Measurements from ENCODE around the gene SRPRA. TPM values are rescaled to one million over a fixed set of nuclear protein-coding genes. Genes with fewer than 3 reads are reported as not detected.

Gene SRPRA
- total and polyA plus RNA-seq, 8 donors = 67.9 to 154 (median 77.6) TPM

DNA sequence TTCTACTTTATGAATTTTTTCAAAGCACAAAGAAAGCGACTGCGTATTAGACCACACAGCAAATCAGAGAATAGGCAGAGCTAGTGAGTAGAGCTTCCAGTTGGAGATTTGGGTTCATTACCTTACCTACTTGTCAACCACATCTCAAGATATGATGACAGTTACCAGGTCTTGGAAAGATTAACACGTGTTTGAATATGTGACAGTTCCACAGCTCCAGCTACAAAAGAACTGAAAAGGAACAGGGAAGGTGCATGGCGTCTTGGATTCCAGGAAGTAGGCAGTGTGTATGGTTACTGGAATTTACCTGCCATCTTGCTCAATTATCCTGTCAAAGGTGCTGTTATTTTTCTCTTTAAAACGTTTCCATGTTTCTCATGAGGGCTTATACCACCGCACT is 19.5 kb upstream of the SRPRA start:
- intact Hi-C loops (cut with DNase I) = no loop called here
- ATAC-seq (no peak), DNase-seq (no peak)
- Histone ChIP-seq H3K27ac (no peak overlapping the region), H3K9me3 (no peaks in the 10 kb centered on the region), H3K4me1 (peaks cover 9 to 20% of the 10 kb centered on the region in 2 donors), H3K36me3 (peaks cover 0 to 54% of the 10 kb centered on the region in 2 donors), H3K4me3 (no peak overlapping the region), H3K27me3 (no peaks in the 10 kb centered on the region)
- TF ChIP-seq, protein P1, sequence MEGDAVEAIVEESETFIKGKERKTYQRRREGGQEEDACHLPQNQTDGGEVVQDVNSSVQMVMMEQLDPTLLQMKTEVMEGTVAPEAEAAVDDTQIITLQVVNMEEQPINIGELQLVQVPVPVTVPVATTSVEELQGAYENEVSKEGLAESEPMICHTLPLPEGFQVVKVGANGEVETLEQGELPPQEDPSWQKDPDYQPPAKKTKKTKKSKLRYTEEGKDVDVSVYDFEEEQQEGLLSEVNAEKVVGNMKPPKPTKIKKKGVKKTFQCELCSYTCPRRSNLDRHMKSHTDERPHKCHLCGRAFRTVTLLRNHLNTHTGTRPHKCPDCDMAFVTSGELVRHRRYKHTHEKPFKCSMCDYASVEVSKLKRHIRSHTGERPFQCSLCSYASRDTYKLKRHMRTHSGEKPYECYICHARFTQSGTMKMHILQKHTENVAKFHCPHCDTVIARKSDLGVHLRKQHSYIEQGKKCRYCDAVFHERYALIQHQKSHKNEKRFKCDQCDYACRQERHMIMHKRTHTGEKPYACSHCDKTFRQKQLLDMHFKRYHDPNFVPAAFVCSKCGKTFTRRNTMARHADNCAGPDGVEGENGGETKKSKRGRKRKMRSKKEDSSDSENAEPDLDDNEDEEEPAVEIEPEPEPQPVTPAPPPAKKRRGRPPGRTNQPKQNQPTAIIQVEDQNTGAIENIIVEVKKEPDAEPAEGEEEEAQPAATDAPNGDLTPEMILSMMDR (IDR thresholded peaks at IDR 0.05) = no peak

DNA sequence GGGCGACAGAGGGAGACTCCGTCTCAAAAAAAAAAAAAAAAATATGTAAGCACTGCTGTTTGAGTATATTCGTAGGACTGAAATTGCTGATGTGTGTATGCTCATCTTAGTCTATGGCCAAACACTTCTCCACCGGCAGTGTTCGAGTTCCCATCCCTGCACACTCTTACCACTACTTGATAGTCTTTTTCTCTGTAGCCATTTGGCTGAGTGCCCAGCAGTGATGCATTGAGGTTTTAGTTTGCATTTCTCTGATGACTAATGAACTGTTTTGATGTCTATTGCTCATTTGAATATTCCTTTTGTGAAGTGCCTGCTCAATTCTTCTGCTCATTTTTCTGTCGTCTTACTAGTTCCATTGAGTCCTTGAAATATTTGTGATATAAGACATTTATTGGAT is 16.1 kb upstream of the SRPRA start:
- Histone ChIP-seq H3K27ac (no peak overlapping the region), H3K27me3 (no peaks in the 10 kb centered on the region), H3K36me3 (peaks cover 0 to 20% of the 10 kb centered on the region in 2 donors), H3K9me3 (no peaks in the 10 kb centered on the region), H3K4me1 (peaks cover 19 to 47% of the 10 kb centered on the region in 2 donors), H3K4me3 (no peak overlapping the region)
- intact Hi-C loops (cut with DNase I) = no loop called here
- TF ChIP-seq, protein P1 (IDR thresholded peaks at IDR 0.05) = no peak
- peak in 1 of 4 donors; percentile 83 for DNase-seq
- ATAC-seq = no peak

DNA sequence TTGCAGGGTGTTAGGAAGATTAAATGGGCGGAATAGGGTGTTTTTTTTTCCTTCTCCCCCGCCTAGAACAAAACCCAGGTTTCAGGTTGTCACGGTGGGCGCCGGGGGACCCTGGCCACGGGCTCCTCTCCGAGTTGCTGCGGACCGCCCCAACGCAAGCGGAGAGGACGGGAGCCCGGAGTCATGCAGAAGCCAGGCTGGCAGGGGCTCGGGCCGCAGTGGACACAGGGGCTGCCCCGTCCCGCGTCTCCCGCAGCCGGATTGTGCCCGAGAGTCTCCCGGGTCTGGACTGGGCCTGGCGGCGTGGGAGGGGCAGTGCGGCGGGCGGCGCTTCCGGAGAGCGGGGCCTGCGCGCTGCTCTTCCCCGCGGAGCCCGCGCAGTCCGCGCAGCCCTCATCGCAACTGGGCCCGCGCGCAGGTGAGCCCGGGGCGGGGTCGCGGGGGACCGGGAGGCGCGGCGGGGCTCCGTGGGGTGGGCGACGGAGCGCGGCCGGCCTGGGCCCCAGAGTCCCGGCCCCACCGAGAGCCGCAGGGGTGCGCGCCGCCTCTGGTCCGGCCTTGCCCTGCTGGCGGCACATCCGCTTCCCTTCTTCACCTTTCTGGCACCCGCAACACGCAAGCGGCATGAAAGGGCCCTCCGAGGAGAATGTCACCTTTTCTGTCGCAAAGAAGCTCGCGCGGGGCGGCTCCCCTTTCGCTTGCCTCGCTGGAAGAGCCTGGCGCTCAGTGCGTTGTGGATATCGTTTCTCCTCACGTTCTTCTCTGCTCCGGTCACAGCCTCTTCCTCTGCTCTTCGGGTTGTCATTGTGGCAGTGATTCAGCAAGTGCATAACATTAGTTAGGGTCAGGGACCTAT is 14.3 kb upstream of the SRPRA start, which contains the start of gene TIRAP:
Gene TIRAP (plus strand): TSS at position 358 of the 856 bp plus-strand sequence. CDS start 7,802 bp downstream, outside the sequence.
- peak within 1 kb of the TSS; percentile 60 to 73 for H3K4me3 ChIP-seq
- DNase-seq (peak; percentile 61 to 95 (median 72)), ATAC-seq (peak; percentile 82)
- no peaks in the 10 kb centered on the region for H3K9me3 ChIP-seq
- peaks cover 0 to 6% of the 10 kb centered on the region in 2 donors for H3K36me3 ChIP-seq
- peak within 1 kb of the TSS; percentile 93 to 98 for H3K27ac ChIP-seq
- intact Hi-C loops (cut with DNase I) = no loop called here
- H3K4me1 ChIP-seq = peaks cover 19 to 47% of the 10 kb centered on the region in 2 donors
- H3K27me3 ChIP-seq = no peaks in the 10 kb centered on the region
- TF ChIP-seq, protein P1 (IDR thresholded peaks at IDR 0.05) = peak in 1 of 2 donors; percentile 51

DNA sequence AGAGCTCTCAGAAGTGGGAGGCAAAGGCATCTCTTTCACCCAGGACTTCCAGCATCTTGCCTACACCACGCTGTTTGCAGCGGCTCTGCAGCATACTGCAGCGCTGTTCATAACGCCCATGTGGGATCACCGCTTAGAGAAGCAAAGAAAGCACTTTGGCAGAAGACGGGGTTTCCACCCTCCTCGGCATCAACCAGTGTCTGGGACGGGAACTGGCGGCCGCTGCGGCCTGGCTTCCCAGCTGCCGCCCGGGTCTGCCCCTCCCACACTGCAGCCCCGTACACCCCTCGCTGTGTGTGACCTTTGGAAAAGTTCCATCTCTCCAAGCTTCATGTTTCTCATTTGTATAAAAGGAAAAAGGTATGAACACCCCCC is 13.7 kb upstream of the SRPRA start:
- intact Hi-C loops (cut with DNase I) = no loop called here
- ATAC-seq = peak; percentile 27

More for the DNA sequence above, 13.7 kb upstream of the SRPRA start:
- peak overlapping the region; percentile 93 to 98 for H3K27ac ChIP-seq
- peak; percentile 47 to 84 (median 59) for DNase-seq
- H3K4me1 ChIP-seq = peaks cover 19 to 47% of the 10 kb centered on the region in 2 donors
- H3K4me3 ChIP-seq = peak overlapping the region; percentile 60 to 73
- H3K27me3 ChIP-seq = no peaks in the 10 kb centered on the region
- peaks cover 0 to 7% of the 10 kb centered on the region in 2 donors for H3K36me3 ChIP-seq
- H3K9me3 ChIP-seq = no peaks in the 10 kb centered on the region
- TF ChIP-seq, protein P1 (IDR thresholded peaks at IDR 0.05) = no peak

All from left lung (tissue), 10 donors.